Prostate gland (tissue), 2 donors: Measurements from ENCODE around the gene CSRNP3. TPM values are rescaled to one million over a fixed set of nuclear protein-coding genes. Genes with fewer than 3 reads are reported as not detected.

Experiments used
- DNase-seq: peaks from one replicate; pipeline ENCODE4 v3.0.0-alpha.2; 2019; ENCODE audit warnings: low spot score
- H3K27ac ChIP-seq, 2 donors: fragments of 200-600 bp; sonication (generic); 2 replicates each; pipeline ENCODE4 v1.5.1; 2017 to 2019
- H3K27me3 ChIP-seq: fragments of 200-600 bp; sonication (generic); replicated peaks from 2 replicates; pipeline ENCODE4 v1.5.1; 2019; ENCODE audit not compliant: insufficient read depth
- H3K36me3 ChIP-seq, 2 donors: fragments of 200-600 bp; sonication (generic); 1 replicate in 1 of 2; 2 replicates in 1 of 2; pipeline versions ENCODE4 v1.5.1 to v1.8.1; 2017 to 2019
- H3K4me1 ChIP-seq: fragments of 200-600 bp; sonication (generic); replicated peaks from 2 replicates; pipeline ENCODE4 v1.5.1; 2019
- H3K4me3 ChIP-seq, 2 donors: fragments of 200-600 bp; sonication (generic); 2 replicates each; pipeline ENCODE4 v1.5.1; 2017 to 2019
- H3K9me3 ChIP-seq: fragments of 200-600 bp; sonication (generic); 2 replicates; pipeline ENCODE4 v1.5.1; 2017
- CTCF ChIP-seq, 4 experiments: fragments of 200-600 bp in 2 of 4; fragments of 450-650 bp in 2 of 4; sonication (generic) in 2 of 4; IDR thresholded peaks; 1 replicate in 3 of 4; 2 replicates in 1 of 4; pipeline ENCODE4 v1.5.1; 2016 to 2019; ENCODE audit warnings: antibody characterized with exemption in 4 of 4, mild to moderate bottlenecking in 2 of 4, moderate library complexity in 2 of 4
- POLR2A ChIP-seq: fragments of 450-650 bp; IDR thresholded peaks from one replicate; pipeline ENCODE4 v1.6.1; 2016; ENCODE audit warnings: antibody characterized with exemption, mild to moderate bottlenecking
- POLR2AphosphoS5 ChIP-seq: sonication (generic); formaldehyde crosslinking; IDR thresholded peaks from one replicate; pipeline ENCODE4 v1.6.1; 2017; ENCODE audit warnings: antibody characterized with exemption
- WGBS: methylation state at CpG from one replicate; pipeline ENCODE4 v1.1.5; 2018; 5-methylcytosine and 5-hydroxymethylcytosine counted together
- intact Hi-C: fragments of 100-400 bp; cut with DNase I; formaldehyde crosslinking; loops from one replicate; pipeline ENCODE4 v1.14.2; 2022
- total RNA-seq, 2 donors: library from RNA; depleted of rRNA; stranded (reverse); fragments of >200 nt; gene quantifications; one replicate each; pipeline ENCODE4 v1.1.0, GENCODE V29; 2016

CSRNP3 gene
- total RNA-seq, 2 donors from 2014 or later, result 3.3 to 4.0 TPM

DNA sequence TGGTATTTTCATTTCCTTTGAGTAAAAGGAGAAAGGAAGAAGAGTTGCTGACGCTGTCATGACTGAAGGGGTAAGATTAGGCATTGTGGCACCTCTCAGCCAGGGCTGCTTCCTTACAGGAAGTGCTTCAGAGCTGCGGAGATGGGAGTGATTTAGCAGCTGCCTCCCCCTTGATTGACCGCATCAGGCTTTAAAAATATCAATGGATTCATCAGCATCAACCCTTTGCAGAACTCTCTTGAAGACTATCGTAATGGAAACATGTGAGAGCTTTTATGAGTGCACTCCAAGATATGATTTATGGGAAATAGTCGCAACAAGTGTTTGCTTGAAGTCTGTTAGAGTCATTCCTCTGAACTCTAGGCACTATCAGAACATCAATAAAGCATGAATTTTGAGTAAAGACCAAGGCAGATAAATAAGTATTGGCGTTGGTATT is 141.1 kb downstream of the CSRNP3 start:
- H3K4me1 ChIP-seq, result no peaks in the 10 kb centered on the region
- H3K36me3 ChIP-seq, result no peaks in the 10 kb centered on the region
- H3K27me3 ChIP-seq, result no peaks in the 10 kb centered on the region
- 19% methylated on average over 6 of the region's 6 CpGs for WGBS
- TF ChIP-seq POLR2A, result no peak
- no peak for TF ChIP-seq POLR2AphosphoS5
- no peak for TF ChIP-seq CTCF (IDR thresholded peaks at IDR 0.05)
- DNase-seq, result no peak
- intact Hi-C loops, result no loop called here
- no peak overlapping the region for H3K4me3 ChIP-seq
- H3K27ac ChIP-seq, result no peak overlapping the region
- no peaks in the 10 kb centered on the region for H3K9me3 ChIP-seq

- no peak overlapping the region for H3K4me3 ChIP-seq
- no peaks in the 10 kb centered on the region for H3K36me3 ChIP-seq
- WGBS, result 84% methylated on average over 4 of the region's 4 CpGs
- no peak overlapping the region for H3K27ac ChIP-seq
- no peaks in the 10 kb centered on the region for H3K27me3 ChIP-seq
- no peaks in the 10 kb centered on the region for H3K4me1 ChIP-seq
- TF ChIP-seq POLR2A (no peak), POLR2AphosphoS5 (no peak), CTCF (IDR thresholded peaks at IDR 0.05) (no peak)
- no peak for DNase-seq
- intact Hi-C loops, result no loop called here
- H3K9me3 ChIP-seq, result no peaks in the 10 kb centered on the region
Observed at GRCh38 chr2:165617741-165618481, 148.4 kb downstream of the CSRNP3 start.

DNA sequence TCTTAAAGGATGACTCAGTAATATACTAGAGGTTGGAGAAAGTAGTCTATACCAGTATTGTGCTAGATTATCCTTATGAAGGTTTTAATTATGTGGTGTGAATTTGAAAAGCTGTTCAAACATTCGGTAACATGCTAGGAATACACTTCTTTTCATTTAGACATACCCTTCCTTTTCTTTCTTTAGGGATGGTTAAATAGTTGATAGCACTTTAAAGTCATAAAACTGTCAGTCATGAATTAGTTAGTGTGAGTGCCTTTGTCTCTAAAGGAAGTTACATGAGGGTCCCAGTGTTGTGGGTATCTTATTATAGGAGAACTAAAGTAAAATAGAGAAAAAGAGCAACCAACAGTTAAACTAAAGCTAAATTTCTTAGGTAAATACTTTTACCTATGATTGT is 149.3 kb downstream of the CSRNP3 start:
- no peak overlapping the region for H3K27ac ChIP-seq
- intact Hi-C loops, result no loop called here
- no peaks in the 10 kb centered on the region for H3K9me3 ChIP-seq
- H3K27me3 ChIP-seq, result no peaks in the 10 kb centered on the region
- H3K4me1 ChIP-seq, result no peaks in the 10 kb centered on the region
- H3K36me3 ChIP-seq, result no peaks in the 10 kb centered on the region
- WGBS, result 54% methylated on average over 1 of the region's 1 CpG
- DNase-seq, result no peak
- no peak for TF ChIP-seq CTCF (IDR thresholded peaks at IDR 0.05)
- no peak for TF ChIP-seq POLR2A
- TF ChIP-seq POLR2AphosphoS5, result no peak
- H3K4me3 ChIP-seq, result no peak overlapping the region

DNA sequence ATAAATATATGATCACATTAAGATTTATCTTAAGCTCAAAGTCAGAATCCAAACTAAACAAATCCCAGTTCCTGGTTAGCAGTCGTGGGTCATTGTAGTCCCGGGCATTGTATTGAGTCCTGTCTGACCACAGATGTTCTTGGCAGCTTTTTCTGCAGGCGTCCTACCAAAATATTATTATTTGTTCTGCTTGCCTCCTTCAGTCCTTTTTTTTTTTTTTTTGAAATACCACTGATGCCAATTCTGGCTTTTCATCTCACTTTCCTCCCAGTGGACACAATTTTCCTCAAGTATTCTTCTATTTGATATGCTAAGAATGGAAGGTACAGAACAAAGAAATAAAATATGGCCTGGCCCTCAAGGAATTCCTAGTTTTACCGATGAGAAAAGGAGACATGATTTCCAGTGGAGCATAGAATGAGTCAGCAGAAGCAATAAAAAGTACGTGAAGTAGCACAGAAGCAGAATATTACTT is 151.6 kb downstream of the CSRNP3 start:
- intact Hi-C loops, result no loop called here
- H3K36me3 ChIP-seq, result no peaks in the 10 kb centered on the region
- H3K9me3 ChIP-seq, result no peaks in the 10 kb centered on the region
- H3K27ac ChIP-seq, result peak overlapping the region in 1 of 2 donors; percentile 0
- no peaks in the 10 kb centered on the region for H3K27me3 ChIP-seq
- peak; percentile 41 for DNase-seq
- no peaks in the 10 kb centered on the region for H3K4me1 ChIP-seq
- H3K4me3 ChIP-seq, result no peak overlapping the region
- TF ChIP-seq CTCF (IDR thresholded peaks at IDR 0.05), result no peak
- no peak for TF ChIP-seq POLR2A
- TF ChIP-seq POLR2AphosphoS5, result peak; percentile 20
- 9% methylated on average over 5 of the region's 5 CpGs for WGBS

DNA sequence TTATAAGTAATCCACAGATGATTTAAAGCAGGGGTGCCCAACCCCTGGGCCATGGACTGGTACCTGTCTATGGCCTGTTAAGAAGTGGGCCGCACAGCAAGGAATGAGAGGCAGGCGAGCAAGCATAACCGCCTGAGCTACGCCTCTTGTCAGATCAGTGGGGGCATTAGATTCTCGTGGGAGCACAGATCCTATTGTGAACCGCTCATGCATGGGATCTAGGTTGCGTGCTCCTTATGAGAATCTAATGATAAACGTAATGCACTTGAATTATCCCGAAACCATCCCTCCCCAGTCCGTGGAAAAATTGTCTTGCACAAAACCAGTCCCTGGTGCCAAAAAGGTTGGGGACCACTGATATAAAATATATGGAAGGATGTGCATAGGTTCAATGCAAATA is 153.7 kb downstream of the CSRNP3 start:
- Histone ChIP-seq H3K27ac (no peak overlapping the region), H3K4me1 (no peaks in the 10 kb centered on the region), H3K36me3 (no peaks in the 10 kb centered on the region), H3K27me3 (no peaks in the 10 kb centered on the region), H3K9me3 (no peaks in the 10 kb centered on the region), H3K4me3 (no peak overlapping the region)
- TF ChIP-seq POLR2A (no peak), CTCF (IDR thresholded peaks at IDR 0.05) (no peak), POLR2AphosphoS5 (no peak)
- WGBS, result 98% methylated on average over 10 of the region's 10 CpGs
- DNase-seq, result no peak
- intact Hi-C loops, result no loop called here
